ENCODE results near the gene CYB5D1.

Gene CYB5D1

GRCh38 chr17:7887038-7887481, 29.3 kb downstream of the CYB5D1 start:
- DNase-seq: no peak

DNA sequence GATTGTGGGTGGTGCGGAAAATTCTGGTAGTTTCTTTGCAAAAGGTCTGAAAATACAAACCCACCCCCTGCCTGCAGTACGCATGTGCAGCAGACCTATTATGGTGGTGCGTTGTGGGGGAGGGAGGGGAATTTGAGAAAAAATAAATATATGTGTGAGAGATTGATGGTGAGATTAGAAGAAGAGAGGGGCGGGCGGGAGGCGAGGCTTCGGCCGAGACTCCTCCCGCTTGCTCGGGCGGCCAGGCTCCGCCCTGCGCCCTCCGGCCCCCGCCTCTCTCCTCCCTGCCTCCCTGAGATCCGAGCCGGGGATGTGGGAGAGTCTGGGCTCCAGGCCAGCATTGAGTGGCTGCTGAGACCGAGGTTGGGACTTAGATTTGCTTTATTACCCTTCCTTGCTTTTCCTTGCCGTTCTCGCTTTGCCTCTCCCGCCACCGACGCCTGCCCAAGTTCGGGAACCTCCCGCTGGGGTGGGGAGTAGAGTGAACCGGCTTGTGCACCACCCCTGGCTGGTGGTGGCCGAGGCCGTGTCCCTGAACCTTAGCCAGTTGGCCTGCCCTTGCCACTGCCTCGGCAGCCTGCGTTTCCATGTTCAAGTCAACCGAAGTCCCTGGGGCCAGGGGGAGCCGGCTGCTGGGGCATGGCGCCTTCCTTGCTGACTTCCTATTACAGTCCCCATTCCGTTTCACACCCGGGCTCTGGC, 29.8 kb downstream of the CYB5D1 start:
- DNase-seq: peak; percentile 80 to 84

- DNase-seq: peak in 1 of 2 experiments; percentile 18
Measured at GRCh38 chr17:7888184-7888920, 30.5 kb downstream of the CYB5D1 start, which contains the start of gene CHD3. Gene CHD3, plus strand, starts transcription at chr17:7888789. Its CDS starts 212 bp downstream, at chr17:7889001.

GRCh38 chr17:7889166-7889955, 31.6 kb downstream of the CYB5D1 start:
- DNase-seq: peak; percentile 83 to 90

DNA sequence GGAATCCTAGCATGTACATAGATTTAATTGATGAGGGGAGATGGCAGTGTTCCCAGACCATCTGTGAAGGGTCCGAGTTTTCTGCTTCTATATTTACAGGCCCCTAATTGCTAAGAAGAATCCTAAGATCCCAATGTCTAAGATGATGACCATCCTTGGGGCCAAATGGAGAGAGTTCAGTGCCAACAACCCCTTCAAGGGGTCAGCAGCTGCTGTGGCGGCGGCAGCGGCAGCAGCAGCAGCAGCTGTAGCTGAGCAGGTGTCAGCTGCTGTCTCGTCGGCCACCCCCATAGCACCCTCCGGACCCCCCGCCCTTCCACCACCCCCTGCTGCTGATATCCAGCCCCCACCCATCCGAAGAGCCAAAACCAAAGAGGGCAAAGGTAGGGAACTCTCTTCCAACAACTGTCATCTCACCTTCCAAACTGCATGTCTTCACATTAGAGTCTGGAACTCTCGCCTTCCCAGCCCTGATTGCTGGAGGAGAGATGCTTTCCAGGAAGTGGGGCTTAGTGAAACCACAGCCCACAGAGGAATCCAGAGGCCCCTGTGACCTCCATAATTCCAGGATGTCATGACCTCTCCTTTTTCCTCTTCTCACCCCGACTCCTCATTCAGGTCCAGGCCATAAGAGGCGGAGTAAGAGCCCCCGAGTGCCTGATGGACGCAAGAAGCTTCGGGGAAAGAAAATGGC, 35.5 kb downstream of the CYB5D1 start:
- peak in 1 of 2 experiments; percentile 22 for DNase-seq

DNA sequence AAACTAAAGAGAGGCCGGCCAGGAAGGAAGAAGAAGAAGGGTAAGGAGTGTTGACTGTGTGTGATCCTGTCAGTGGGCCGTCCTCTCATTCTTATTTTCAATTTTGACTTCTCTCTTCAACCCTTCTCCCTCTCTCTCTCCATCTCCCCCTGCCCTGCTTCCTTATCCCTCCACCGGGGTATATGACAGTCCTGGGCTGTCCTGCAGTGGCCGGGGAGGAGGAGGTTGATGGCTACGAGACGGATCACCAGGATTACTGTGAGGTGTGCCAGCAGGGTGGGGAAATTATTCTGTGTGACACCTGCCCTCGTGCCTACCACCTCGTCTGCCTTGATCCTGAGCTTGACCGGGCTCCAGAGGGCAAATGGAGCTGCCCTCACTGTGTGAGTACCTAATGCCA, 36.4 kb downstream of the CYB5D1 start:
- DNase-seq: no peak

DNA sequence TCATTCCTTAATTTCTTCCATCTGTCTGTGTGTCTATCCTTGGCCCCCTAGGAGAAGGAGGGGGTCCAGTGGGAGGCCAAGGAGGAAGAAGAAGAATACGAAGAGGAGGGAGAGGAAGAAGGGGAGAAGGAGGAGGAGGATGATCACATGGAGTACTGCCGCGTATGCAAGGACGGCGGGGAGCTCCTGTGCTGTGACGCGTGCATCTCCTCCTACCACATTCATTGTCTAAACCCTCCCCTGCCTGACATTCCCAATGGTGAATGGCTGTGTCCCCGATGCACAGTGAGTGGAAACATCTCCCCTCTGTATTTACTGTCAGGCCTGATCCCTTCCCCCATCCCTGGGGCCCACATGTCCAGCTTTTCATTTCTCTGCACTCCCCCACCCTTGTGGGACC, 37.1 kb downstream of the CYB5D1 start:
- DNase-seq: no peak

DNA sequence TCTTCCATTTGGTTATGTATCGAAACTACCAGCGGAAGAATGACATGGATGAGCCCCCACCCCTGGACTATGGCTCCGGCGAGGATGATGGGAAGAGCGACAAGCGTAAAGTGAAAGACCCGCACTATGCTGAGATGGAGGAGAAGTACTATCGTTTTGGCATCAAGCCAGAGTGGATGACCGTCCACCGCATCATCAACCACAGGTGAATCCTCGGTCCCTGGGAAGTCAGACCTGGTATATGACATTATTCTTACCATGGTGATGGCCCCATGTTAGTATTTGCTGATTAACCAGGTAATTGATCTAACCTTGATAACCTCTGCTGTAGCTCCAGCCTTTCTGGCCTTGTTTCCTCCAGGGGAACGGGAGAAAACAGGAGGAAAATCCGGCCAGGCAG, 39.3 kb downstream of the CYB5D1 start:
- no peak for DNase-seq

DNA sequence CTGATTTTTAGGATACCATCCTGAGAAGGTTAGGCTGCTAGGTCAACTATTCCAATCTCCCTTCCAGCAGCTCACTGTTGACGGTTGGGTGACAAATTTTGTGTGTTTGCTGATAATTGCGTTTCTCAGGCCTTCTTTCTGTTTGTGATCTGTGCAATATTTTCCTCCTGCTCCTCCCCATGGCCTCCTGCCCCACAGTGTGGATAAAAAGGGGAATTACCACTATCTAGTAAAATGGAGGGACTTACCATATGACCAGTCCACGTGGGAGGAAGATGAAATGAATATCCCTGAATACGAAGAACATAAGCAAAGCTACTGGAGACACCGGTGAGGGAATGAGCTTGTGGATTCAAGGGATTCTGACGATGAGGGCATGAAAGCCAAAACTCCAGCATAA, 40.0 kb downstream of the CYB5D1 start:
- peak in 1 of 2 experiments; percentile 5 for DNase-seq

DNA sequence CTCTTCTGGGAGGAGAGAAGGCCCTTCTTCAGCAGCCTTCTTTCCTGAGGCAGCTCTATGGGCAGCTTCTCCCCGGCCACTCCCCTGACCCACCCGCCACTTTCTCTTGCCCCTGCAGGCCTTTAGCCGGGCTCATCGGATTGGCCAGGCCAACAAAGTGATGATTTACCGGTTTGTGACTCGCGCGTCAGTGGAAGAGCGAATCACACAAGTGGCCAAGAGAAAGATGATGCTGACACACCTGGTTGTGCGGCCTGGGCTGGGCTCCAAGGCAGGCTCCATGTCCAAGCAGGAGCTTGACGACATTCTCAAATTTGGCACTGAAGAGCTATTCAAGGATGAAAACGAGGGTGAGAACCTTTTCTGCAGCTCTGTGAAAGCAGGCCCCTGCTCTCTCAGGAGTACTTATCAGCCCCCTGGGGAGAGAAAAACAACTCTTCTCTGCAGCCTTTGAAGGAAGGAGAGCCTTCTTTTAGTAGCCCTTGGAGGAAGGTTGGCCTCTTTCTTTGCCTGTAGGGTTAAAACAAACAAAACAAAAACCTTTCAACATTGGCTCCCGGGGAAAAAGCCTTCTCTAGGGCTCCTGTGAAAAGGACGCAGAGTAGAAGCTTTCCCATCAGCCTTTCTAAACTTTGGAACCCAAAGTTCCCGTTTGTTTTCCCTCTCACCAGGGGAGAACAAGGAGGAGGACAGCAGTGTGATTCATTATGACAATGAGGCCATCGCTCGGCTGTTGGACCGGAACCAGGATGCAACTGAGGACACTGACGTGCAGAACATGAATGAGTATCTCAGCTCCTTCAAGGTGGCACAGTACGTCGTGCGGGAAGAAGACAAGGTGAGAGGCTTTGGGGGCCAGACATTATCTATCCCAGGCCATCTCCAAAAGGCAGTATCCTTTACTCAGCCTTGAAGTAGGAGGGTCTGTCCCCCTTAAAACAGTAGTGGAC, 45.6 kb downstream of the CYB5D1 start:
- DNase-seq: no peak

GRCh38 chr17:7909089-7909488, 51.3 kb downstream of the CYB5D1 start:
- DNase-seq: no peak

DNA sequence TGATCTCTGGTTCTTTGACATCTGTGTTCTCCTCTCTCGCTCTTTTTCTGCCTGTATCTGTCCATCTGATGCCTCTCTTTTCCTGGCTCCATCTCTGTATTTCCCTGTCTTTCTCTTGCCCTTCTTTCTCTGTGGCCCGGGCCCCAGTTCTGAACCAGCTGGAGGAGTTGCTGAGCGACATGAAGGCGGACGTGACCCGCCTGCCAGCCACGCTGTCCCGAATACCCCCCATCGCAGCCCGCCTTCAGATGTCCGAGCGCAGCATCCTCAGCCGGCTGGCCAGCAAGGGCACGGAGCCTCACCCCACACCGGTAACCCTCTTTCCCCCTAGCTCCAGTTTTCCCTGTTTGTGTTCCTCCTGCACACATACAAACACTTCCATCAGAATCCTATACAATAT, 52.5 kb downstream of the CYB5D1 start:
- DNase-seq: no peak

GRCh38 chr17:7910711-7911110, 52.9 kb downstream of the CYB5D1 start:
- DNase-seq: no peak

- no peak for DNase-seq
Measured at GRCh38 chr17:7911116-7911515, 53.3 kb downstream of the CYB5D1 start.
